GM12878 (cell line): ENCODE measurements around the gene CD84. TPM values are rescaled to one million over a fixed set of nuclear protein-coding genes. Genes with fewer than 3 reads are reported as not detected.

Experiments used
- CHD2 ChIP-seq: IDR thresholded peaks from 2 replicates; pipeline ENCODE4 v1.6.1; 2011; ENCODE audit warnings: low read depth, low read length, improper control_type of control experiment, borderline replicate concordance
- CHD4 ChIP-seq: fragments of 200-600 bp; sonication (generic); IDR thresholded peaks from 2 replicates; pipeline ENCODE4 v1.6.1; 2016; ENCODE audit warnings: mild to moderate bottlenecking
- CREM ChIP-seq: IDR thresholded peaks from 2 replicates; pipeline ENCODE4 v1.6.1; 2014; ENCODE audit warnings: antibody characterized with exemption, low read depth
- CTCF ChIP-seq, 3 experiments: IDR thresholded peaks in 2 of 3; conservative IDR thresholded peaks in 1 of 3; 2 replicates each; pipeline ENCODE4 v1.5.1; 2011; ENCODE audit warnings: low read depth in 3 of 3, low read length in 3 of 3, mild to moderate bottlenecking in 3 of 3, control low read depth in 2 of 3, moderate library complexity in 2 of 3, inconsistent platforms in 1 of 3, mixed read lengths in 1 of 3; ENCODE audit not compliant: control insufficient read depth in 2 of 3, insufficient read depth in 1 of 3; ENCODE audit errors: extremely low read depth in 1 of 3
- FOXK2 ChIP-seq: fragments of 450-650 bp; IDR thresholded peaks from 2 replicates; pipeline ENCODE4 v1.6.1; 2017; ENCODE audit warnings: mild to moderate bottlenecking, moderate library complexity
- IRF3 ChIP-seq: fragments of 450-650 bp; IDR thresholded peaks from 2 replicates; pipeline ENCODE4 v1.6.1; 2014; ENCODE audit warnings: mild to moderate bottlenecking
- KDM1A ChIP-seq: fragments of 200-600 bp; sonication (generic); IDR thresholded peaks from 2 replicates; pipeline ENCODE4 v1.6.1; 2016; ENCODE audit warnings: borderline replicate concordance
- MTA3 ChIP-seq: IDR thresholded peaks from 2 replicates; pipeline ENCODE4 v1.6.1; 2012; ENCODE audit warnings: low read length, inconsistent platforms, borderline replicate concordance
- NBN ChIP-seq: fragments of 450-650 bp; IDR thresholded peaks from 2 replicates; pipeline ENCODE4 v1.6.1; 2016
- NFYB ChIP-seq: IDR thresholded peaks from 2 replicates; pipeline ENCODE4 v1.6.1; 2011; ENCODE audit warnings: low read depth, mild to moderate bottlenecking, low read length, improper control_type of control experiment, moderate library complexity; ENCODE audit not compliant: insufficient read depth
- NR2C2 ChIP-seq: IDR thresholded peaks from 2 replicates; pipeline ENCODE4 v1.6.1; 2011; ENCODE audit warnings: borderline replicate concordance, low read depth; ENCODE audit not compliant: control insufficient read depth, insufficient read length
- NR2F1 ChIP-seq: fragments of 450-650 bp; conservative IDR thresholded peaks from 2 replicates; pipeline ENCODE4 v1.6.1; 2017; ENCODE audit warnings: mild to moderate bottlenecking
- POU2F2 ChIP-seq: IDR thresholded peaks from 3 replicates; pipeline ENCODE4 v1.6.1; 2011; ENCODE audit warnings: low read depth, mild to moderate bottlenecking, low read length, borderline replicate concordance
- RAD21 ChIP-seq: IDR thresholded peaks from 2 replicates; pipeline ENCODE4 v1.6.1; 2011; ENCODE audit warnings: mild to moderate bottlenecking, low read depth, low read length, moderate library complexity; ENCODE audit not compliant: insufficient read depth
- SIN3A ChIP-seq: IDR thresholded peaks from 2 replicates; pipeline ENCODE4 v1.6.1; 2012; ENCODE audit warnings: low read depth, low read length, improper control_type of control experiment
- SMAD5 ChIP-seq: IDR thresholded peaks from 2 replicates; pipeline ENCODE4 v1.6.1; 2016; ENCODE audit warnings: antibody characterized with exemption, low read depth
- SUZ12 ChIP-seq: fragments of 200-600 bp; sonication (generic); IDR thresholded peaks from one replicate; pipeline ENCODE4 v1.6.1; 2018; ENCODE audit warnings: antibody characterized with exemption, mild to moderate bottlenecking; ENCODE audit not compliant: unreplicated experiment
- WRNIP1 ChIP-seq: IDR thresholded peaks from 2 replicates; pipeline ENCODE4 v1.6.1; 2011; ENCODE audit warnings: low read depth, low read length, improper control_type of control experiment, borderline replicate concordance
- ZBED1 ChIP-seq: IDR thresholded peaks from 2 replicates; pipeline ENCODE4 v1.6.1; 2016; ENCODE audit warnings: borderline replicate concordance
- ZBTB11 ChIP-seq: fragments of 450-650 bp; formaldehyde crosslinking; IDR thresholded peaks from 2 replicates; pipeline ENCODE4 v1.5.0; 2022; ENCODE audit warnings: mild to moderate bottlenecking, missing genetic modification characterization
- polyA plus RNA-seq, 11 experiments: library from polyadenylated mRNA; depleted of rRNA in 4 of 11; unstranded in 6 of 11; stranded (reverse) in 5 of 11; fragments of >200 nt; fragmentation: Nextera tagmentation in 4 of 11; fragmentation: Illumina TruSeq in 1 of 11; extraction: Ambion mirVana in 4 of 11; extraction: Trizol in 1 of 11; gene quantifications; 1 replicate in 1 of 11; 2 replicates in 10 of 11; pipeline versions ENCODE4 v1.2.1 to v1.2.3, GENCODE V29; 2011 to 2016; ENCODE audit warnings: inconsistent platforms in 2 of 11, missing spikeins in 2 of 11, low read depth in 1 of 11
- total RNA-seq, 4 experiments: library from RNA; depleted of rRNA in 3 of 4; stranded (reverse); fragments of >200 nt in 3 of 4; fragmentation: Illumina TruSeq in 1 of 4; extraction: Trizol in 1 of 4; gene quantifications; 2 replicates each; pipeline versions ENCODE4 v1.2.1 to v1.2.3, GENCODE V29; 2013 to 2021
- TF ChIP-seq, protein P1 (sequence below): fragments of 450-650 bp; IDR thresholded peaks from 2 replicates; pipeline ENCODE4 v1.6.1; 2016; ENCODE audit warnings: mild to moderate bottlenecking
- TF ChIP-seq, protein P2 (sequence below): fragments of 450-650 bp; IDR thresholded peaks from 2 replicates; pipeline ENCODE4 v1.6.1; 2016; ENCODE audit warnings: mild to moderate bottlenecking

CD84 gene
- total and polyA plus RNA-seq, 10 of the 15 experiments (the other 5 are each of a cell fraction or from before 2014, with no cell fraction given), result 3.4 to 20.3 (median 11.7) TPM

GRCh38 chr1:160618763-160619274 lies 39.5 kb upstream of the CD84 start (continued):
- TF ChIP-seq CTCF (IDR thresholded peaks at IDR 0.05 in 2 of 3, conservative IDR thresholded peaks at IDR 0.05 in 1 of 3; ENCODE audit: control insufficient read depth in 2 of 3, extremely low read depth in 1 of 3, insufficient read depth in 1 of 3, low read depth in 3 of 3, low read length in 3 of 3) (peak; percentile 72 to 88 (median 82)), IRF3 (no peak), ZBTB11 (CRISPR knock-in tag) (no peak), SMAD5 (no peak), WRNIP1 (no peak), POU2F2 (peak; percentile 33; the same call in 1 of the 3 replicates), MTA3 (no peak), ZBED1 (0 out of 2 replicates have a peak, but pooled peaks have one; percentile 25), FOXK2 (no peak), NR2C2 (no peak), RAD21 (peak; percentile 75), CHD2 (no peak), NR2F1 (no peak), NBN (peak; percentile 48; the same call in 1 of the 2 replicates), SIN3A (no peak), NFYB (no peak), KDM1A (no peak), CHD4 (no peak), CREM (no peak), SUZ12 (no peak)
- TF ChIP-seq, protein P1, sequence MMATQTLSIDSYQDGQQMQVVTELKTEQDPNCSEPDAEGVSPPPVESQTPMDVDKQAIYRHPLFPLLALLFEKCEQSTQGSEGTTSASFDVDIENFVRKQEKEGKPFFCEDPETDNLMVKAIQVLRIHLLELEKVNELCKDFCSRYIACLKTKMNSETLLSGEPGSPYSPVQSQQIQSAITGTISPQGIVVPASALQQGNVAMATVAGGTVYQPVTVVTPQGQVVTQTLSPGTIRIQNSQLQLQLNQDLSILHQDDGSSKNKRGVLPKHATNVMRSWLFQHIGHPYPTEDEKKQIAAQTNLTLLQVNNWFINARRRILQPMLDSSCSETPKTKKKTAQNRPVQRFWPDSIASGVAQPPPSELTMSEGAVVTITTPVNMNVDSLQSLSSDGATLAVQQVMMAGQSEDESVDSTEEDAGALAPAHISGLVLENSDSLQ, result 0 out of 2 replicates have a peak, but pooled peaks have one; percentile 13
- TF ChIP-seq, protein P2, sequence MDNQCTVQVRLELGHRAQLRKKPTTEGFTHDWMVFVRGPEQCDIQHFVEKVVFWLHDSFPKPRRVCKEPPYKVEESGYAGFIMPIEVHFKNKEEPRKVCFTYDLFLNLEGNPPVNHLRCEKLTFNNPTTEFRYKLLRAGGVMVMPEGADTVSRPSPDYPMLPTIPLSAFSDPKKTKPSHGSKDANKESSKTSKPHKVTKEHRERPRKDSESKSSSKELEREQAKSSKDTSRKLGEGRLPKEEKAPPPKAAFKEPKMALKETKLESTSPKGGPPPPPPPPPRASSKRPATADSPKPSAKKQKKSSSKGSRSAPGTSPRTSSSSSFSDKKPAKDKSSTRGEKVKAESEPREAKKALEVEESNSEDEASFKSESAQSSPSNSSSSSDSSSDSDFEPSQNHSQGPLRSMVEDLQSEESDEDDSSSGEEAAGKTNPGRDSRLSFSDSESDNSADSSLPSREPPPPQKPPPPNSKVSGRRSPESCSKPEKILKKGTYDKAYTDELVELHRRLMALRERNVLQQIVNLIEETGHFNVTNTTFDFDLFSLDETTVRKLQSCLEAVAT, result peak; percentile 64
